ENCODE measurements around the gene RNF169.

DNA sequence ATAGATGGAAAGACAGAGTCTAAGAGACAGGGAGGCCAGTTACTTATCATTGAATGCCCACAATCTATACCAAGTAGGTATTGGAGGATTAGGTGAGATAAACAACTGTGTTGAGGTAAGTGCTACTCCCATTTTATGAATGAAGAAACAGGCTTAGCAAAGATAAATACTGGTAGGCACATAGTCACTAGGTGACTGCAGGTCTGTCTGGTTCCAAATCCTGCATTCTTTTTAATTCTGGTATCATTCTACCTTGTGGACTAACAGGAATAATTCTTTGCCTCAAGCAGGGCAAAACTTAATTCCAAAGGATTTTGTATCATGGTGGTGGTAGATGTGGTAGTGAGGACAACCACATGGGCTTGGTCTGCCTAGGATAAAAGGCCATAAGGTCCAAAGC, 28.4 kb downstream of the RNF169 start:
- no peak for TF ChIP-seq EP300 (IDR thresholded peaks at IDR 0.05)
- TF ChIP-seq, protein P1, sequence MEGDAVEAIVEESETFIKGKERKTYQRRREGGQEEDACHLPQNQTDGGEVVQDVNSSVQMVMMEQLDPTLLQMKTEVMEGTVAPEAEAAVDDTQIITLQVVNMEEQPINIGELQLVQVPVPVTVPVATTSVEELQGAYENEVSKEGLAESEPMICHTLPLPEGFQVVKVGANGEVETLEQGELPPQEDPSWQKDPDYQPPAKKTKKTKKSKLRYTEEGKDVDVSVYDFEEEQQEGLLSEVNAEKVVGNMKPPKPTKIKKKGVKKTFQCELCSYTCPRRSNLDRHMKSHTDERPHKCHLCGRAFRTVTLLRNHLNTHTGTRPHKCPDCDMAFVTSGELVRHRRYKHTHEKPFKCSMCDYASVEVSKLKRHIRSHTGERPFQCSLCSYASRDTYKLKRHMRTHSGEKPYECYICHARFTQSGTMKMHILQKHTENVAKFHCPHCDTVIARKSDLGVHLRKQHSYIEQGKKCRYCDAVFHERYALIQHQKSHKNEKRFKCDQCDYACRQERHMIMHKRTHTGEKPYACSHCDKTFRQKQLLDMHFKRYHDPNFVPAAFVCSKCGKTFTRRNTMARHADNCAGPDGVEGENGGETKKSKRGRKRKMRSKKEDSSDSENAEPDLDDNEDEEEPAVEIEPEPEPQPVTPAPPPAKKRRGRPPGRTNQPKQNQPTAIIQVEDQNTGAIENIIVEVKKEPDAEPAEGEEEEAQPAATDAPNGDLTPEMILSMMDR (IDR thresholded peaks at IDR 0.05), result no peak
- TF ChIP-seq POLR2AphosphoS5 (IDR thresholded peaks at IDR 0.05), result no peak
